Stimulated activated CD4-positive, alpha-beta T cell treated with anti-CD3 and anti-CD28 coated beads, Interleukin-4, amount 100 ng/mL, for 1 hour (primary cell): Measurements from ENCODE around the gene OR56B4.

Experiments used
- DNase-seq: peaks from one replicate; pipeline ENCODE4 v3.0.0-alpha.2; 2020

Gene OR56B4

DNA sequence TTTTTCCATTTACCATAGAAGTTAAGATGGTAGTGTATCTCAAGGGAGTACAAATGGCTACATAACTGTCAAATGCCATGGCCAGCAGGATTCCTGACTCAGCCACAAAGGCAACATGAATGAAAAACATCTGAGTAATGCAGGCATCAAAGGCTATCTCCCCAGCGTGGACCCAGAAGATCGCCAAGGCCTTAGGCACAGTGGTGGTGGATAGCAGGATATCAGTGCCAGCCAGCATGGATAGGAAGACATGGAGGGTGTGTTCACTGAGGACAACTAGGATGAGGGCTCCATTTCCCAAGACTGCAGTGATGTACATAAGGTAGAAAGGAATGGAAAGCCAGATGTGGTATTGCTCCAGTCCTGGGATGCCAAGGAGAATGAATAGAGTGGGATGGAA lies 44.6 kb downstream of the OR56B4 start:
- no peak for DNase-seq

DNA sequence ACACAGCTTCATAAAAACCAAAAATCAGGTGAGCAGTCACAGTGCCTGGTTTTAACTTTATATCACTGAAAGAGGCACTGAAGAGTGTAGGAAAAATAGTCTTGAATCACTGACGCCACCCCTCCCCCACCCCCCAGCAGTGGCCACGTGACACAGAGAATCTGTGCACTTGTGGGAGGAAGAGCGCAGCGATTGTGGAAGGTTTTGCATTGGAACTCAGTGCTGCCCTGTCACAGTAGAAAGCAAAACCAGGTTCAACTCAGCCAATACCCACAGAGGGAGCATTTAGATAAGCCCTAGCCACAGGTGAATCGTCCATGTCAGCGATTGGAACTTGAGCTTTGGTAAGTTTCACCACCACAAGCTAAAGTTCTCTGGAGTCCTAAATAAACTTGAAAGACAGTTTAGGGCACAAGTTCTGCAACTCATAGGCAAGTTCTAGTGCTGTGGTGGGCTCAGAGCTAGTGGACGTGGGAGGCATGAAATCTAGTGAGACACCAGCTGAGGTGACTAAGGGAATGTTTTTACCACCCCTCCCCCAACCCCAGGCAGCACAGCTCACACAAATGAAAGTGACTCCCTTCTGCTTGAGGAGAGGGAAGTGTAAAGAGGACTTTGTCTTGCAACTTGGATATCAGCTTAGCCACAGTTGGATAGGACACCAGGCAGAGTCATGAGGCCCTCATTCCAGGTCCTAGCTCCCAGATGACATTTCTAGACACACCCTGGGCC lies 49.3 kb downstream of the OR56B4 start:
- DNase-seq, result no peak
